Esophagus squamous epithelium (tissue), 4 donors: Measurements from ENCODE around the gene TBX3.

ENCODE experiments used
- POLR2A ChIP-seq, 4 donors: fragments of 450-650 bp; IDR thresholded peaks; one replicate each; pipeline ENCODE4 v1.6.1; 2017; ENCODE audit warnings: antibody characterized with exemption in 4 of 4, mild to moderate bottlenecking in 4 of 4, moderate library complexity in 3 of 4
- TF ChIP-seq, protein P1 (sequence below), 6 experiments: fragments of 450-650 bp in 4 of 6; fragments of 200-600 bp in 2 of 6; sonication (generic) in 2 of 6; IDR thresholded peaks; one replicate each; pipeline ENCODE4 v1.5.1; 2016 to 2019; ENCODE audit warnings: antibody characterized with exemption in 6 of 6, mild to moderate bottlenecking in 4 of 6, moderate library complexity in 4 of 6

- TF ChIP-seq POLR2A (IDR thresholded peaks at IDR 0.05), result no peak
- TF ChIP-seq, protein P1, sequence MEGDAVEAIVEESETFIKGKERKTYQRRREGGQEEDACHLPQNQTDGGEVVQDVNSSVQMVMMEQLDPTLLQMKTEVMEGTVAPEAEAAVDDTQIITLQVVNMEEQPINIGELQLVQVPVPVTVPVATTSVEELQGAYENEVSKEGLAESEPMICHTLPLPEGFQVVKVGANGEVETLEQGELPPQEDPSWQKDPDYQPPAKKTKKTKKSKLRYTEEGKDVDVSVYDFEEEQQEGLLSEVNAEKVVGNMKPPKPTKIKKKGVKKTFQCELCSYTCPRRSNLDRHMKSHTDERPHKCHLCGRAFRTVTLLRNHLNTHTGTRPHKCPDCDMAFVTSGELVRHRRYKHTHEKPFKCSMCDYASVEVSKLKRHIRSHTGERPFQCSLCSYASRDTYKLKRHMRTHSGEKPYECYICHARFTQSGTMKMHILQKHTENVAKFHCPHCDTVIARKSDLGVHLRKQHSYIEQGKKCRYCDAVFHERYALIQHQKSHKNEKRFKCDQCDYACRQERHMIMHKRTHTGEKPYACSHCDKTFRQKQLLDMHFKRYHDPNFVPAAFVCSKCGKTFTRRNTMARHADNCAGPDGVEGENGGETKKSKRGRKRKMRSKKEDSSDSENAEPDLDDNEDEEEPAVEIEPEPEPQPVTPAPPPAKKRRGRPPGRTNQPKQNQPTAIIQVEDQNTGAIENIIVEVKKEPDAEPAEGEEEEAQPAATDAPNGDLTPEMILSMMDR (IDR thresholded peaks at IDR 0.05), result no peak
Measured at GRCh38 chr12:114674251-114675047, 9.5 kb downstream of the TBX3 start.
